ENCODE measurements around the gene DDX4.

DNA sequence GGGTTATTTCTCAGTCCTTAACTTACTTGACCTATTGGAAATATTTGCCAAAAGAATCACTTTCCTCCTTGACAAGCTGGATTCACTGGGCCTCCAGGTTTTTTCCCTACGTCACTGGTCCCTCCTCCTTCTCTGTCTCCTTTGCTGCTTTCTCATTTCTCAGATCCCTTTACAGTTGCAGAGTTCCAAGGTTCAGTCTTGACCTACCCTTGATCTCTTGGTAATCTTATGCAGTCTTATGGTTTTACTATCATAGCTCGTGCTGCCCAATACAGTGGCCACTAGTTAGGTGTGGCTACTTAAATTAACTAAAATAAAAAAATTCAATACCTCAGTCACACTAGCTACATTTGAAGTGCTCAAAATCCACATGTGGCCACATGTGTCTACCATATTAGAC lies 37.1 kb upstream of the DDX4 start:
- TF ChIP-seq, protein P1, sequence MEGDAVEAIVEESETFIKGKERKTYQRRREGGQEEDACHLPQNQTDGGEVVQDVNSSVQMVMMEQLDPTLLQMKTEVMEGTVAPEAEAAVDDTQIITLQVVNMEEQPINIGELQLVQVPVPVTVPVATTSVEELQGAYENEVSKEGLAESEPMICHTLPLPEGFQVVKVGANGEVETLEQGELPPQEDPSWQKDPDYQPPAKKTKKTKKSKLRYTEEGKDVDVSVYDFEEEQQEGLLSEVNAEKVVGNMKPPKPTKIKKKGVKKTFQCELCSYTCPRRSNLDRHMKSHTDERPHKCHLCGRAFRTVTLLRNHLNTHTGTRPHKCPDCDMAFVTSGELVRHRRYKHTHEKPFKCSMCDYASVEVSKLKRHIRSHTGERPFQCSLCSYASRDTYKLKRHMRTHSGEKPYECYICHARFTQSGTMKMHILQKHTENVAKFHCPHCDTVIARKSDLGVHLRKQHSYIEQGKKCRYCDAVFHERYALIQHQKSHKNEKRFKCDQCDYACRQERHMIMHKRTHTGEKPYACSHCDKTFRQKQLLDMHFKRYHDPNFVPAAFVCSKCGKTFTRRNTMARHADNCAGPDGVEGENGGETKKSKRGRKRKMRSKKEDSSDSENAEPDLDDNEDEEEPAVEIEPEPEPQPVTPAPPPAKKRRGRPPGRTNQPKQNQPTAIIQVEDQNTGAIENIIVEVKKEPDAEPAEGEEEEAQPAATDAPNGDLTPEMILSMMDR (IDR thresholded peaks at IDR 0.05): no peak
- no peak for TF ChIP-seq ZFX (IDR thresholded peaks at IDR 0.05; ENCODE audit: borderline replicate concordance)

Data from 22Rv1 (cell line).